GM13977 (cell line): ENCODE data around the gene RAB3GAP2.

ENCODE experiments used
- DNase-seq: peaks from one replicate; pipeline ENCODE4 v3.0.0; 2012; ENCODE audit warnings: low spot score
- CTCF ChIP-seq: IDR thresholded peaks from 2 replicates; pipeline ENCODE4 v1.5.1; 2012; ENCODE audit warnings: mild to moderate bottlenecking, control low read depth; ENCODE audit not compliant: insufficient read depth; ENCODE audit errors: extremely low read depth, missing control alignments
- in situ Hi-C: fragments of 300-500 bp; cut with MboI; formaldehyde crosslinking; loops from one replicate; pipeline ENCODE4 v1.12.0; 2022; ENCODE audit warnings: low sequenced_read_pairs, low pct_unique_long_range_greater_than_20kb, mixed read lengths, inconsistent platforms; ENCODE audit not compliant: unreplicated experiment

The RAB3GAP2 gene

GRCh38 chr1:220188538-220188937 is 83.7 kb downstream of the RAB3GAP2 start:
- no peak for TF ChIP-seq CTCF
- no peak for DNase-seq
- in situ Hi-C loops = no loop called here

- DNase-seq = no peak
- in situ Hi-C loops = no loop called here
- TF ChIP-seq CTCF = no peak
These were observed 85.5 kb downstream of the RAB3GAP2 start for GRCh38 chr1:220186752-220187151.

GRCh38 chr1:220184506-220184905 is 87.7 kb downstream of the RAB3GAP2 start:
- no peak for DNase-seq
- in situ Hi-C loops = no loop called here
- TF ChIP-seq CTCF = no peak

GRCh38 chr1:220182656-220183055 is 89.6 kb downstream of the RAB3GAP2 start:
- no peak for DNase-seq
- in situ Hi-C loops = no loop called here
- TF ChIP-seq CTCF = no peak

GRCh38 chr1:220182111-220182510 is 90.1 kb downstream of the RAB3GAP2 start:
- DNase-seq = no peak
- no peak for TF ChIP-seq CTCF
- in situ Hi-C loops = no loop called here

- in situ Hi-C loops = no loop called here
- no peak for TF ChIP-seq CTCF
These were observed 95.7 kb downstream of the RAB3GAP2 start for GRCh38 chr1:220176540-220176939.

More at GRCh38 chr1:220176540-220176939, 95.7 kb downstream of the RAB3GAP2 start:
- no peak for DNase-seq
